GF-D8 (cell line): ENCODE data around the gene CPNE5.
"Not testable (repeated sequence)": the region's sequence is repeated elsewhere in the genome, so short reads cannot be mapped to it uniquely, and the experiment has no call there.

ENCODE experiments used
- DNase-seq: peaks from one replicate; lab custom pipeline; 2025; lab: John Stamatoyannopoulos, UW

CPNE5 gene

DNA sequence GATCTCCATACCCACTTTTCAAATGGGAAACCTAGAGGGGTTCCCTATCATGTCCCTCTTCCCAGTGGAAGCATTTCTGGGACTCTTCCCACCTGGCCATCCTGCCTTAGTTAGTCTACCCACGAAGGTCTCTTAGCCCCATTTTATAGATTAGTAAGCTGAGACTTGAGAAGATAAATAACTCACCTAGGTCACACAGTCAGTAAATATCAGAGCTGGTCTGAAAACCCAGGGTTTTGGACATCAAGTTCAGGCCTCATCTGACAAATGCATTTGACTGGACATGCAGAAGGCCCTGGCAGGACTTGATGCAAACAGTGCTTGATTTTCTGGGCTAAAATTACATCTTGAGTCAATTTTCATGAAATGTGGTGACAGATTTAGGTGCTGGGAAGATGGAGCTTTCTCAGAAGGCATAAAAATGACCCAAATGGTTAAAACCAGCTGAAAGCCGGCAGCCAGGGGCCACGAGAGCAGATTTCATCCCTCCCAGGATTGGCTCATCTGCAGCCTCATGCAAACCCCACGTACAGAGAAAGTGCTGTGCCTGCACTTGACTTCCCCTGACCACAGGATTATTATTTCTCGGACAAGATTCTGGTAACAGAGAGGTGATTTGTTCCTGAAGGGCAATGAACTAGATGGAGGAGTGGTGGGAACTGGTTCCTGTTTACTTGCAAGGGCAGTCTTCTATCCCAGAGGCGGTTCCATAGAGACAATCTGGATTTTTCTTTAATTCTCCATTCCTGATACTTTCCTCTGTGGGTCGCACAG is 23.1 kb downstream of the CPNE5 start:
- no peak for DNase-seq

DNA sequence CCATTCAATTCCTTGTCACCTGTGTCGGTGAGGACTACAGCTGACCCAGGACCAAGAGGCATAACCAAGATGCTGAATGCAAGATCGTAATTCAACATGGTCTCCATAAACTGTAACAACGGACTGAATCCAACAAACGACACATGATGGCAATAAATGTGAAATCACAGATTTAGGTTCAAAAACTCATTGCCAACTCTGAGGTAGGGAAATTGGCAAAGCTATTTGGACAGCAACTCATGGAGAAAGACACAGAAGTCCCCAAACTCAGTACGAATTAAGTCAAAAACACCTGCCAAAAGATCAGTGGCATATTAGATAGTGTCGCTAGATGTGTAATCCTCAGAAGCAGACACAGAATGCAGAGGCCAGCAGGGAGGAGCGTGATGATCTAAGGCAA is 25.0 kb downstream of the CPNE5 start:
- DNase-seq = no peak

DNA sequence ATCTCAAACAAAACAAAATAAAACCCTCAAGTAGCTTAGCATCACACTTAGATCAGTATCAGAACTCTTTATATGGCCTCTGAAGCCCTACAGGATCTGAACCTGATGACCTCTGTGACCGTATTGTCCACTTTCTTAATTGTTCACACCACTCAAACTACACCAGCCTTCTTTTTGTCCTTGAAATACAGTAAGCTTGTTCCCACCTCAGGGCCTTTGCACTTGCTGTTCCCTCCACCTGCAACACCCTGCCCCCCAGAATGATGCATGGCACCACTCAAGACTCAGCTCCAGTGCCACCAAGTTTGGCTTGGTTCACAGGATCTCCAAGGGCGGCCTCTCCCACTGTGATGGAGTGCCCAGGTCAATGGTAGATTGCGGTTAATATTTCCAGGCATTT is 25.7 kb downstream of the CPNE5 start:
- no peak for DNase-seq

DNA sequence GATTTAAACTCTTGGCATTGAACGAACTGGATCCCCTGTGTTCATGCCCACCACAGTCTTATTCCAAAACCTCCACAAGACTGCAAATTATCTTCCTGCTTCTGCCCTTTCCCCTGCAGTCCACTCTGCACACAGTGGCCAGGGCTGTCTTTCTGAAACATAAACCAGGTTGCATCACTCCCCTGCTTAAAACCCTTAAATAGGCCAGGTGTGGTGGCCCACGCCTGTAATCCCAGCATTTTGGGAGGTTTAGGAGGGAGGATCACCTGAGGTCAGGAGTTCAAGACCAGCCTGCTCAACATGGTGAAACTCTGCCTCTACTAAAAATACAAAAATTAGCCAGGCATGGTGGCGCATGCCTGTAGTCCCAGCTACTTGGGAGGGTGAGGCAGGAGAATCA is 26.2 kb downstream of the CPNE5 start:
- DNase-seq = not testable (repeated sequence)

DNA sequence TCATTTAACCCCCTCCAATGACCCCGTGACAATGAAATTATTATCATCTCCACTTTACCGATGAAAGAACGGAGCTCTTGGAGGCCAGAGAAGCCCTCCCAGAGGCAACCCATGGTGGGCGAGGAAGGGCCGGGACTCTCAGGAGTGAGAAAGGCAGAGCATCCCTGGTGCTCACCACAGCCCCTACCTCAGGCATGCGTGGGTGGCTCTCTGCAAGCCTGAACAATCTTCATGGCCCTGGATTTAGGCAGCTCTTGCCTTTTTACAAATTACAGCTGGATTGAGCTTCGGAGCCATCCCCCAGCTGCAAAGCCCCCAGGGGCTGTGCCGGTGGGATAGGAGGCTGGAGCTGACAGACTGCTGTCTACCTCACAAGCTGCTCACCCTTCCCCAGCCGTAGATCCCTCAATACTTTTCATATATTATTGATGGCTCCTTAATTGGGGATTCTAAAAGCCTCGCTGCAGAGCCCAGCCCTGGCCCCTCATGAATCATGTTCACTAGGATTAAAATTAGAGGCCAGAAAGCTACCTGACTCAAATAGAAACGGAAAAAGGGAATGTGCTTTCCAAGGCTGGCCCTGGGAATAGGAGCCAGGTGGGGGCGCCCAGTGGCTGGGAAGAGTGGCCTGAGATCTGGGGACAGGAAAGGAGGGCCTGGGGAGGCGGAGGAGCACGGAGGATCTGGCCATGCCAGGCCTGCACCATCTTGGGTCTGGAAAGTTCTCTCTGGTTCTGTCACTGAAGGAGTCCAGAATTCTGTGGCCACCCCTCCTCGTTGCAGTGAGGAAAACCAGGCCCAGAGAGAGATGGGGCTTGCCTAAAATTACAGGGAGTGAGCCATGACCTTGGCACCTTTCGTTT is 29.1 kb downstream of the CPNE5 start:
- DNase-seq = no peak

DNA sequence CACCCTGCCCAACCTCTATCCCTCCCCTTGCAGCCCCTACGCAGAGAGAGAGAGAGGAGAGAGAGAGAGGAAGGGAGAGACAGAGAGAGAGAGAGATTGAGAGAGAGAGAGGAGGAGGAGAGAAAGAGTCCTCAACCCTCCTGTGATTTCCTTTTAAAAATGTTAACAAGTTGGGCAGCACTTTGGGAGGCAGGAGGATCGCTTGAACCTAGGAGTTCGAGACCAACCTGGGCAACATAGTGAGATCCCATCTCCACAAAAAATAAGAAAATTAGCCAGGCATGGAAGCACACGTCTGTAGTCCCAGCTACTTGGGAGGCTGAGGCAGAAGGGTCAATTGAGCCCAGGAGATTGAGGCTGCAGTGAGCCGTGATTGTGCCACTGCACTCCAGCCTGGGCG is 30.1 kb downstream of the CPNE5 start:
- no peak for DNase-seq

DNA sequence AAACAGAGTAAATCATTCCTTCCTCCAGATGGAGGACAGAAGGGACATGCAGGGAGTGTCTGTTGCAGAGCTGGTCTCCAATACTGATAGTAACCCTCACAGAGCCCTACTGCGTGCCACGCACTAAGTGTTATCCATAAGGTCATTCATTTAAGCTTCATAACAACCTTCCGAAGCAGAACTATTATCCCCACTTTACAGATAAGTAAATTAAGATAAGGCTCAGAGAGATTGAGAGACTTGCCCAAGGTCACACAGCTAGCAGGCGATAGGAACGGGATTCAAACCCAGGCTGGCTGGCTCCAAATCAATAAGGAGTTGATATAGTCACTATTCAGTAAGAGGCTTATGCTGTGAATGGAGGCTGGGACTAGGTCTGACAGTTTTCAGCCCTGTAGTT is 30.6 kb downstream of the CPNE5 start:
- DNase-seq = no peak

DNA sequence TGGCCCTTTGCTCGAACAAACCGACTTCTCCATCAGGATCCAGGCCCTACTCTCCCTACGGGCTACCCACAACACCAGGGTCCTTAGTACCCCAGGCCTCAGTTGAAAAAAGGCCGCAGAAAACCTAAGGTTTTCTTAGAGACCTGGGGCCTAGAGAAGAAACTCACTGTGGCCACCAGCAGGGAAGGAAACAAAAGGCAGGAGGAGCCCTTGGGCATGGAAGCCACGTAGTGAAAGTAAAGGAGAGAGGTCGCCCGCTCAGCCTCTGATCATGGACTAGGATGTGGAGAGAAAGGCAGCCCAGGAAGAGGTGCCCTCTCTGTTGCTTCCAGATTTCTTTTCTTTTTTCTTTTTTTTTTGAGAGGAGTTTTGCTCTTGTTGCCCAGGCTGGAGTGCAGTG is 31.5 kb downstream of the CPNE5 start:
- DNase-seq = no peak

DNA sequence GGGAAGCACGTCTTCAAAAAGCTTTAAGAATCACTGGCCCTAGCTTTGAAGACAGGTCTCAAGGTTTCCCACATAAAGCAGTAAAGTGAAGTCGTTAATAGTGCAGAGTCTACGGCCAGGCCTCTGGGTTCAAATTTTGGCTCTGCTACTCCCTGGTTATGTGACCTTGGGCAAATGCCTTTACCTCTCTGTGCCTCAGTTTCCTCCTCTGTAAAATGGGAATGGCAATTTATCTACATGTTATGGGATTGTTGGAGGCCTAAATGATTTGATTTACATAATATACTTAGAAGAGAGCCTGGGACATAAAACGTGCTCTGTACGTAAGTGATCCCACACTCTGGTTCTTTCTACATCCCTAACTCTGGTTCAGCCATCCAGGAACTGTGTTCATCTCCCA is 32.1 kb downstream of the CPNE5 start:
- DNase-seq = no peak

DNA sequence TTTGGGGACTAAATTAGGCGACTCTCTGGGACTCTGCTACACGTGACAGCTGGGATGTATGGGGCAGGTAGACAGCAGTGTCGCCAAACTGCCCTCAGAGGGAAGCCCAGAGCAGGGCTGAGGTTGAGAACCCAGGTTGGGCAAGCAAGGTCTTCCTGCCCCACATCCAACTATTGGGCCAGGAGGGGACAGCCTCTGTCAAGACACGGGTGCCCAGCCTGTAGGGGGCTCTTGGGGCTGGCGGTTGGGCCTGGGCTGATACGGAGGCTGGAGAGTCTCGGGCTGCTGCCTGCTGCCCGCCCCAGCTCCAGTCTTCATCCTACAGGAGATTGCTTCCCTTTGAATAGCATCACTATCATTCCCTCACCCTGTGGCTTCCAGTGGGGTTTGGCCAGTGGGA is 33.3 kb downstream of the CPNE5 start:
- no peak for DNase-seq

DNA sequence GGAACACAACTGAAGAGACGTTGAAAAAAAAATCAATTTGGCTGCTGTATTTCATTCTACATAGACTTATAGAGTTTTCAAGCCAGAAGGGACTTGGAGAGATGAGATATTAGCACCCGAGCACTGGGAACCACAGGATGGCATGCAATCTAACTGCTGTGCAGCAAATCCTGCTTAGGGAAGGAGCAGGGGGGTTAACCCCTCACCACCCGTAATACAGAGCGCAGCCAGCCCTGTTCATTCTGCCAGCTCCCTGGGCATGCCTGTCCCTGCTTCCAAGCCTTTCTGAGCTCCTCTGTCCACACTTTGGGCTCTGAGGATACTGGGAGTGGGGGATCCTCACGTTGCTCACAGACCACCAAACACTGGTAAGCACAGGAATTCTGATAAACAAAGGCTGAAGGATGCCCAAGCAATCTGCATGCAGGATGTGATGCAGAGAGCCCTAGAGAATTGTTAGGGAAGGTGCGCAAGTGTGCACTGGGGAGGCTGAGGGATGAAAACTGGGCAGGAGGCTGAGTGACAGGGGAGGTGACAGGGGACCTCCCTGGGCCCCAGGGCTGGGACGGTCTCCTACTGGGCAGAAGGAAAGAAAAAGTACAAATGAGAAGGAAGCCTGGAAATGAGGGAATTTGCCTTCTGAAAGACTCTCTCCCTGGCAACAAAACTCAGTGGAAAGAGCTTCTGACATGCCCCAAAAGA is 34.0 kb downstream of the CPNE5 start:
- DNase-seq = no peak

DNA sequence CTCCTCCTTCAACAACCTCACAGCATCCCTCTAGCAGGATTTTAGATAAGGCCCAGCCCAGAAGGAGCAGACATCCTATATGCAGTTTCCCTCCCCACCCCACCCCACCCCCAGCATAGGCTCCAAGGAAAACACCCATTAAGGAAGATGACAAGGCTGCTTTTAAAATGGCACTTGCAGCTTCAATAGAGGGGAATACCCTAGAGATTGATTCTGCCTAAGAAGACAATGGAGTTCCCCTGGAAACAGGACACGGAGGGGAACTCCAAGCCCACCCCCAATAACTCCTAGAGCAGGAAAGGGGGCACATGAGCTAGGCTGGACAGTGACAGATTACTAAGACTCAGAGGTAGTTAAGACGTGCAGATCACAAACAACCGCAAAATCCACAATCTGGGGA is 34.7 kb downstream of the CPNE5 start:
- DNase-seq = no peak

DNA sequence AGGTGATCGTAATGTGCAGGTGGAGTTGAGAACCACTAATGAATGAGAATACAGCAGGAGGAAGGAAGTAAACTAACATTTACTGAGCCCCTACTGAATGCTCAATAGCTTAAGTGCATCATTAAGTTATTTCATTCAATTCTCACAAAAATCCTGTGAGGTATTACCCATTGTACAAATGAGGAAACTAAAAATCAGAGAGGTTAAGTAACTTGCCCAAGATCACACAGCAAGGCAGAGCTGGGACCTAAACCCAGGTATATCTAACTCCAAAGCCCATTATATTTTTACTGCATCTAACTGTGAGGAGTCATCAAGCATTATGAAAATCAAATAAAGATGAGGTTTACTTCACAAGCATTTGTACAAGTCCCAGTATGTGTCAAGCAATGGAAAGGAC is 35.3 kb downstream of the CPNE5 start:
- DNase-seq = no peak

DNA sequence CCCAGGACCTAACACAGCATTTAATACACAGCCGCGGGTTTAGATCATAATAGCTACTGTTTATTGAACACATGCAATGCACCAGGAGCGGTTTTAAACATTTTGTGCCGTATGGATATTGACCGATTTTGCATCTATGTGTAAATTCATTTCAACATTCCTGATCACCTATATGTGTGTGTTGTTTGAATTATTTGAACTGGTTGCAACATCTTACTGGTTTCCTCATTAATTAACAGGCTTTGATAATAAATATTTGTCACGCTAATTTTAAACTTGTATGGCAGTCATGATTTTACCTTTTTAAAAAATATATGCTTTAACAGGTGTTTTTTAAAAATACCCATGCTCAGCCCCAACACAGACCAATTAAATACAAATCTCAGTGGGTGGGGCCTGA is 35.8 kb downstream of the CPNE5 start:
- no peak for DNase-seq

DNA sequence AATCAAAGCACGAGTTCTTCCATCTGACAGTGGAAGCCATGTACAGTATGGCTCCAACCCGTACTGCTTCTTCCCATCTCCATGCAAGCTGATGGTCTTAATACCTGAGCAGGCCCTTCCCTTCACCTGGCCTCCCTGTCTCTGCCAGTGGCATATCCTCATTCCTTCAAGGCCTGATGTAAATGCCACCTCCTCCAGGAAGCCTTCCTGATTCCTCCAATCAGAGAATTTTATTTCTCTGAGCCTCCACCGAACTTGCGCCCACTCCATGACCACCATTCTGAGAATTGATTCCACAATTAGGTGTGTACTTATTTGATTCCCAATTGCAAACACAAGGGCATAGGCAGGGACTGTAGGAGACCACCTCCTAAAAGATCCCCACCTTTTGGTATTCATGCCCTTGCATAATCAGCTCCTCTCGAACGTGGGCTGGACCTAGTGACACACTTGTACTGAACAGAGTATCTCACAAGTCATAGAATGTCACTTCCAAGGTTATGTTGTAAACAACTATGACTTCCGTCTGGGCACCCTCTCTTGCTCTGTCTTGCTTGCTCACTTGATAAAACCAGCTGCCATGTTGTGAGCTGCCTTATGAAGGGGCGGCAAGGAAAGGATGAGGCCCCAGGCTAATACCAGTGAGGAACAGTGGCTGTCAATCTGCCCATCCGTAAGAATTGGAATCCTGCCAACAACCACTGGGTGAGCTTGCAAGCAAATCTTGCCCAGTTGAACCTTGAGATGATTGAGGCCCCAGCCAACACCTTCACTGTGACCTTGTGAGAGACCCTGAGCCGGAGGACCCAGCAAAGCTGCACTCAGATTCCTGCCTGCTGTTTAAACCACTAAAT is 38.8 kb downstream of the CPNE5 start:
- DNase-seq = no peak

DNA sequence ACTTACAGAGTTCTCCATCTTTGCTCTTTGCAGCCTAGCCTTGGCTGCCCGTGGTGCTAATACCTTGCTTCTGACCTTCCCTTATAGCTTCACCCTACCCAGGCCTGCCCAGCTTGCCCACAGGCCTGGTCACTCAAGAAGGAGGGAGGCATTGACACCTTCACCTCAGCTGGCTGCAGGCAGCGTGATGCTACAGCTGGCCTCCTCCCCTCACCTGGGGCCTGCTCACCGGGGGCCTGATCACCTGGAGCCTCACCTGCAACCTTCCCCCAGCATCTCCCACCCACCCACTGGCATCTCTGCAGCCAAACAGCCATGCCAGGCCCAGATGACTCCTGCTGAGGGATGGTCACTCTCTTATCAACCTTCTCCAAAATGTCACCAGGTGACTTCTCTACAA is 40.4 kb downstream of the CPNE5 start:
- DNase-seq = no peak

DNA sequence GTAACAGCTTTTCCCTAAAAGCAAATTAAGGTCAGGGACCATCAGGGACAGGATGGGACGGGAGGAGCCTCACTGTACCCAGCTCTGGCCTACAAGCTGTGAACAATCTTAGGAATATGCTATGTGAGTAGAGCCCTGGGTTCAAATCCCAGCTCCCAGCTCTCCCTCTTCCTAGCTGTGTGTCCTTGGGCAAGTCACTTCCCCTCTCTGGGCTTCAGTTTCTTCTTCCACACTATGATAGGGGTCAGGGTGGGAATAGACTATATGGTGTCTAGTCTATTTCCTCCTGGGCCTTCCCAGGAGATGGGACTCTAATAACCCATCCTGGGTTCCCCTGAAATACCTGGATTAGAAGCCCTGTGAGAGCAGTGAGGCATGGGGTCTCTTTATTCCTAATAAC is 41.6 kb downstream of the CPNE5 start:
- no peak for DNase-seq

DNA sequence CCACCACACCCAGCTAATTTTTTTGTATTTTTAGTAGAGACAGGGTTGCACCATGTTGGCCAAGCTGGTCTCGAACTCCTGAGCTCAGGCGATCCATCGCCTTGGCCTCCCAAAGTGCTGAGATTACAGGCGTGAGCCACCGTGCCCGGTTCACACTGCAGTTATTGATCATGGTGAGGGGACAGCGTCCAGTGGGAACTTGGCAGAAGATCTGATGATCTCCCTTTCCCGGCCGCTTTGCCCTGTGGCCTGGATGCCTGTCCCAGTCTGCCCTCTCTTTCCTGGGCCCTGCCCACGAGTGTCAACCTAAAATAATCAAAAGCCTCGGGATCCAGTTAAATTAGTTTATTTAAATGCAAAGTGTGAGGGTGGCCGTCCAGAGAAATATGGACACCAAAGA is 42.2 kb downstream of the CPNE5 start:
- DNase-seq = no peak

DNA sequence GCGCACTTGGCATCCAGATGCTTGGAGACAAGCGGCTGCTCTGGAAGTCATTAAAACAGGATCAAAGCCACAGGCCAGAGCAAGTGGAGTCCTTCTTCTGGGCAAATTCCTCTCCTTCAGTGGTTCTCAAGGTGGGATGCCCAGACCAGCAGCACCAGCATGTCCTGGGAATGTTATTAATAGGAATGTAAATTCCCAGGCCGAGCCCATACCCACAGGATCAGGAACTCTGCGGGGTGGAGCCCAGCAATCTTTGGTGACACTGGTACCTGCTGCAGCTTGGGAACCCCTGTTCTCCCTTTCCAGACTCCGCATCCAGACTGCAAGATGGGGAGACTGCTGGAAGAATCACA is 44.6 kb downstream of the CPNE5 start:
- no peak for DNase-seq

DNA sequence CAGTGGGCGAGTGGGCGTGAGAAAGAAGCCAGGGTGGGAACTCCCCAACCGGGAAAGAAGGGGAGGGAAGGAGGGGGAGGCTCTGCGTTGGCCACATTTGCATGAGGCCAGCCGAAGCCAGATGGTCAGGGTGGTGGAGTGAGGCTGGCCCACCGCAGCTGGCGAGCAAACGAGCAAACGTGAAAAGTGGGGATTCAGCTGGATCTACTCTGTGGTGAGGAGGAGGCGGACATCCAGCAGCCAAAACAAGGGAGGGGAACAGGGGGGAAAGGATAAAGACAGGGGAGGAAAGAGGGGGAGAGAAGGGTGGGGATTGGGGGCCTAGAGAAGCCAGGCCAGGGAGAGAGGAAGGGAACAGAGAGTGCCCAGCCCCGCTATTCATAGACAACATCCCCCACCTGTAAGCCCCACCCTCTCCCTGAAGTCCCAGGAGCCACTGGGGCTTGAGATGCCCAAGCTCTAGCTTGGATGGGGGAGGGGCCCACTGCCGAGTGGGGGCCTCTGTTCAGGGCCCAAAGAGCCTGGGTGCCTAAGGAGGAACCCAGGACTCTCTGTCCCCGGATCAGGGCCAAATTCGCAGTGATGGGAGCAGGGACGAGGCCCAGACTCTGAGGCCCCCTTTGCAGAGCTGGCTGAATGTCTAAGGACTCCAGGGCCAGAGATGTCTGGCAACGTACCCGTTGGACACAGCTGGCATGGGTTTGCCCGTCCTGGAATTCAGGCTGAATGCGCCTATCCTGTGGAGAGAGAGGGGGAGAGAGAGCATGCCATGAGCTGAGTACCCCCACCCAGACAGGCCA is 45.1 kb downstream of the CPNE5 start:
- DNase-seq = no peak

DNA sequence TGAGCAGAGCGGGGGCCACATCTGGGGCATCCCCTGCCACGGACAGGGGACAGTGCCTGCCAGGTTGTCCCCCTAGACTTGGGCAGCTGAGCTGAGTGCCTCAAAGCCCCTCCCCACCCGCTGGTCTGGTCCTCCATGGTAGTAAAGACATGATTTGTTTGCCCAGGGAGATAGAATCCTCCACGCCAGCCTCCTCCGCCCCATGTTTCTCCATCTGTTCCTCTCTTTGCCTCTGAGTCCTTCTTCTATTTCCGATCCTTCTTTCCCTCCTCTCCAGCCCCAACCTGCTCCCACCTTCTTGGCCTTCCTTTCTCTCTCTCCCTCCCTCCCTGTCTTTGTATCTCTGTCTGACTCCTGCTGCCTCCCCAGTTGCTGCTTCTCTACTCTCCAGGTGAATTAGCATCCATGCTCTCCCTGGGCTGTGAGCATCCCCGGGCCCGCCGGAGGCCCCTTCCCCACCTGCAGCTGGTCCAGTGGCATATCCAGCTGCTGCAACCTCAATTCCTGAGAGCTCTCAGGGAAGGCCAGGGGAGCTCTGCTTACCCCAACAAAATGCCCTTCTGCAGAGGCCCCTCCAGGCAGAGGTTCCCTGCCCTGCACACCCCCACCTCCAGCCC is 45.8 kb downstream of the CPNE5 start:
- no peak for DNase-seq
